ENCODE data around the gene ASCC3.

ASCC3 gene

GRCh38 chr6:100469101-100469859 is 411.8 kb downstream of the ASCC3 start:
- Histone ChIP-seq H3K4me1 (ENCODE audit: control insufficient read depth, insufficient read depth, low read length) (peaks cover under 1% of the 10 kb centered on the region), H3K36me3 (ENCODE audit: control insufficient read depth, insufficient read depth, low read length) (no peaks in the 10 kb centered on the region), H3K4me3 (ENCODE audit: insufficient read depth, low read depth, low read length) (no peak overlapping the region), H3K27ac (ENCODE audit: insufficient read depth, low read depth, low read length, poor library complexity, severe bottlenecking) (no peak overlapping the region), H3K27me3 (ENCODE audit: control insufficient read depth, insufficient read depth, low read length, poor library complexity, severe bottlenecking) (peaks cover 93% of the 10 kb centered on the region), H3K9me3 (ENCODE audit: control insufficient read depth, low read length) (no peaks in the 10 kb centered on the region)
- 4 to 6% methylated on average over 44 of the region's 44 CpGs for WGBS, 2 experiments

GRCh38 chr6:100468016-100468622 is 413.0 kb downstream of the ASCC3 start:
- H3K27ac ChIP-seq (ENCODE audit: insufficient read depth, low read depth, low read length, poor library complexity, severe bottlenecking) = no peak overlapping the region
- H3K9me3 ChIP-seq (ENCODE audit: control insufficient read depth, low read length) = no peaks in the 10 kb centered on the region
- no peaks in the 10 kb centered on the region for H3K36me3 ChIP-seq (ENCODE audit: control insufficient read depth, insufficient read depth, low read length)
- H3K4me3 ChIP-seq (ENCODE audit: insufficient read depth, low read depth, low read length) = no peak overlapping the region
- peaks cover 5% of the 10 kb centered on the region for H3K4me1 ChIP-seq (ENCODE audit: control insufficient read depth, insufficient read depth, low read length)
- WGBS, 2 experiments = 60 to 65% methylated on average over 5 of the region's 6 CpGs
- peaks cover 100% of the 10 kb centered on the region for H3K27me3 ChIP-seq (ENCODE audit: control insufficient read depth, insufficient read depth, low read length, poor library complexity, severe bottlenecking)

GRCh38 chr6:100467129-100468015 is 413.8 kb downstream of the ASCC3 start:
- H3K27ac ChIP-seq (ENCODE audit: insufficient read depth, low read depth, low read length, poor library complexity, severe bottlenecking) = no peak overlapping the region
- H3K4me1 ChIP-seq (ENCODE audit: control insufficient read depth, insufficient read depth, low read length) = peaks cover 5% of the 10 kb centered on the region
- H3K36me3 ChIP-seq (ENCODE audit: control insufficient read depth, insufficient read depth, low read length) = no peaks in the 10 kb centered on the region
- no peaks in the 10 kb centered on the region for H3K9me3 ChIP-seq (ENCODE audit: control insufficient read depth, low read length)
- 5% methylated on average over 49 of the region's 49 CpGs for WGBS, 2 experiments
- no peak overlapping the region for H3K4me3 ChIP-seq (ENCODE audit: insufficient read depth, low read depth, low read length)
- peaks cover 100% of the 10 kb centered on the region for H3K27me3 ChIP-seq (ENCODE audit: control insufficient read depth, insufficient read depth, low read length, poor library complexity, severe bottlenecking)

- no peaks in the 10 kb centered on the region for H3K9me3 ChIP-seq (ENCODE audit: control insufficient read depth, low read length)
- H3K36me3 ChIP-seq (ENCODE audit: control insufficient read depth, insufficient read depth, low read length) = no peaks in the 10 kb centered on the region
- H3K27me3 ChIP-seq (ENCODE audit: control insufficient read depth, insufficient read depth, low read length, poor library complexity, severe bottlenecking) = peaks cover 100% of the 10 kb centered on the region
- 1 to 2% methylated on average over 17 to 20 of the region's 21 CpGs for WGBS, 2 experiments
- peaks cover 5% of the 10 kb centered on the region for H3K4me1 ChIP-seq (ENCODE audit: control insufficient read depth, insufficient read depth, low read length)
- H3K27ac ChIP-seq (ENCODE audit: insufficient read depth, low read depth, low read length, poor library complexity, severe bottlenecking) = no peak overlapping the region
- no peak overlapping the region for H3K4me3 ChIP-seq (ENCODE audit: insufficient read depth, low read depth, low read length)
Measured at GRCh38 chr6:100466410-100467128, 414.6 kb downstream of the ASCC3 start.

- Histone ChIP-seq H3K9me3 (ENCODE audit: control insufficient read depth, low read length) (no peaks in the 10 kb centered on the region), H3K4me3 (ENCODE audit: insufficient read depth, low read depth, low read length) (no peak overlapping the region)
- WGBS, 2 experiments = 1 to 5% methylated on average over 20 of the region's 20 CpGs
Measured at GRCh38 chr6:100465701-100466409, 415.3 kb downstream of the ASCC3 start.

GRCh38 chr6:100464903-100465700 is 416.0 kb downstream of the ASCC3 start, which contains the start of gene SIM1:
Gene SIM1 (minus strand): TSS chr6:100464921. CDS start chr6:100463468, 1,453 bp downstream.
- 1% methylated on average over 65 to 66 of the region's 66 CpGs for WGBS, 2 experiments
- Histone ChIP-seq H3K4me3 (ENCODE audit: insufficient read depth, low read depth, low read length) (peak within 1 kb of the TSS; percentile 31), H3K9me3 (ENCODE audit: control insufficient read depth, low read length) (no peaks in the 10 kb centered on the region), H3K4me1 (ENCODE audit: control insufficient read depth, insufficient read depth, low read length) (peaks cover 8% of the 10 kb centered on the region), H3K27ac (ENCODE audit: insufficient read depth, low read depth, low read length, poor library complexity, severe bottlenecking) (no peak within 1 kb of the TSS), H3K27me3 (ENCODE audit: control insufficient read depth, insufficient read depth, low read length, poor library complexity, severe bottlenecking) (peaks cover 100% of the 10 kb centered on the region), H3K36me3 (ENCODE audit: control insufficient read depth, insufficient read depth, low read length) (no peaks in the 10 kb centered on the region)

More at GRCh38 chr6:100465701-100466409, 415.3 kb downstream of the ASCC3 start:
- H3K27me3 ChIP-seq (ENCODE audit: control insufficient read depth, insufficient read depth, low read length, poor library complexity, severe bottlenecking) = peaks cover 100% of the 10 kb centered on the region
- H3K27ac ChIP-seq (ENCODE audit: insufficient read depth, low read depth, low read length, poor library complexity, severe bottlenecking) = no peak overlapping the region
- H3K36me3 ChIP-seq (ENCODE audit: control insufficient read depth, insufficient read depth, low read length) = no peaks in the 10 kb centered on the region
- H3K4me1 ChIP-seq (ENCODE audit: control insufficient read depth, insufficient read depth, low read length) = peaks cover 8% of the 10 kb centered on the region

- Histone ChIP-seq H3K4me3 (ENCODE audit: insufficient read depth, low read depth, low read length) (peak overlapping the region; percentile 31), H3K4me1 (ENCODE audit: control insufficient read depth, insufficient read depth, low read length) (peaks cover 8% of the 10 kb centered on the region), H3K9me3 (ENCODE audit: control insufficient read depth, low read length) (no peaks in the 10 kb centered on the region), H3K36me3 (ENCODE audit: control insufficient read depth, insufficient read depth, low read length) (no peaks in the 10 kb centered on the region), H3K27me3 (ENCODE audit: control insufficient read depth, insufficient read depth, low read length, poor library complexity, severe bottlenecking) (peaks cover 100% of the 10 kb centered on the region), H3K27ac (ENCODE audit: insufficient read depth, low read depth, low read length, poor library complexity, severe bottlenecking) (no peak overlapping the region)
- 0 to 1% methylated on average over 46 of the region's 46 CpGs for WGBS, 2 experiments
Measured at GRCh38 chr6:100464162-100464851, 416.8 kb downstream of the ASCC3 start.

- Histone ChIP-seq H3K9me3 (ENCODE audit: control insufficient read depth, low read length) (no peaks in the 10 kb centered on the region), H3K4me1 (ENCODE audit: control insufficient read depth, insufficient read depth, low read length) (peaks cover 11% of the 10 kb centered on the region), H3K36me3 (ENCODE audit: control insufficient read depth, insufficient read depth, low read length) (no peaks in the 10 kb centered on the region), H3K27me3 (ENCODE audit: control insufficient read depth, insufficient read depth, low read length, poor library complexity, severe bottlenecking) (peaks cover 100% of the 10 kb centered on the region), H3K4me3 (ENCODE audit: insufficient read depth, low read depth, low read length) (no peak overlapping the region), H3K27ac (ENCODE audit: insufficient read depth, low read depth, low read length, poor library complexity, severe bottlenecking) (no peak overlapping the region)
- 1% methylated on average over 24 of the region's 24 CpGs for WGBS, 2 experiments
Measured at GRCh38 chr6:100463630-100464161, 417.4 kb downstream of the ASCC3 start.

Measured in ectodermal cell (in vitro differentiated cells).